HG03354 (cell line): ENCODE results near the gene TNNT2.

Experiments used
- ATAC-seq: cut with Tn5 transposase; IDR thresholded peaks from one replicate; pipeline ENCODE4 v1.9.1; 2021; ENCODE audit warnings: mild to moderate bottlenecking; ENCODE audit not compliant: unreplicated experiment, poor library complexity, severe bottlenecking

Gene TNNT2

DNA sequence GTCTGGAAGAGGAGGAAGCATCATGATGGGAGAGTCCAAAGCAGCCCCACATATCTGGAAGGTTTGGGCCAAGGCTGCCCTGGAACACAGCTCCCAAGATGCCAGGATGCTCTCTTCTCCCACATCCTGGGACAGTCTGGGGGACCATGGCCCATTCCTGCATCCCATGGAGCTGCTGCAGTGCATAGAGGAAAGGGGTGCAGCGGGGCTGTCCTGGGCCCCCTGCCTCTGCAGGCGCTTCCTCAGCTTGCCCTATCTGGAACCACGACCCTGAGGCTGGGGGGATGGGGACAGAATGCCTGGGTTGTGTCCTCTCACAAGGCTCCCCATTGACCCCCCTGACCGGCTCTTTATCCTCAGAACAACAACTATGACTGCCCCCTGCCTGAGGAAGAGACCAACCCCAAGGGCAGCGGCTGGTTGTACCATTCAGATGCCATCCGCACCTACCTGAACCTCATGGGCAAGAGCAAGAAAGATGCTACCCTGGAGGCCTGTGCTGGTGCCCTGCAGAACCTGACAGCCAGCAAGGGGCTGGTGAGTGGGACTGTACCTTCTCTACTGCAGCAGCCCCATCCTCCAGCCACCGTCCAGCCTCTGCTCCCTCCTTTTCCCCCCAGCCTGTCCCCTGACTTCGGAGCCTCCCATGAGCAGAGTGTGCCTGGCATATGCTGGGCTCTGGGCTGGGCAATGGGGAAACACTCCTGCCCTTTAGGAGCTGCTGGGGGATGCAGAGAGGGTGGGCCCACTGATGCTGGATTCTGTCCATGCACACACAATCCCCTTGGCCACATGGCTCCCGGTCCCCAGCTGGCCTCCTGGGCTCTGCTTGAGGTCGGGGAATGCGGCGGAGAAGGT lies 54.6 kb downstream of the TNNT2 start:
- ATAC-seq: no peak

DNA sequence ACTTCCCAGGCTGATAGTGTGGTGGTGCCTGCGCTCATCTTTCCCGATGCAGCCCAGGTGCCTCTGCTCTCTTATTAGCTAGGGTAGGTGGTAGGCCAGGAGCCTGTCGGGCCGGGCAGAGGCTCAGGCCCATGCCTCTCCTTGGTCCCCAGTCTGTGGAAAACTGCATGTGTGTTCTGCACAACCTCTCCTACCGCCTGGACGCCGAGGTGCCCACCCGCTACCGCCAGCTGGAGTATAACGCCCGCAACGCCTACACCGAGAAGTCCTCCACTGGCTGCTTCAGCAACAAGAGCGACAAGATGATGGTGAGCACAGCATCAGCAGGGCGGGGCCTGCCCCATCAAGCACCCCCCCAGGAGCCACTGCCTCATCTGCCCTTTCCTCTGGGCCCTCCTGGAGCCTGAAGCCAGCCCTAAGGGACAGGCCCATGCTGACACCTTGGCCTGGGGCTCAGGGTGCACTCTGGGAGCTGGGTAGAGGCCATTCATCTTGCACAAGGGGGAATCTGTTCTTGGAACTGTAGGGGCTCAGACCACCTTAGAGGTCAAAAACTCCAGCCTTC lies 55.6 kb downstream of the TNNT2 start:
- ATAC-seq: no peak

DNA sequence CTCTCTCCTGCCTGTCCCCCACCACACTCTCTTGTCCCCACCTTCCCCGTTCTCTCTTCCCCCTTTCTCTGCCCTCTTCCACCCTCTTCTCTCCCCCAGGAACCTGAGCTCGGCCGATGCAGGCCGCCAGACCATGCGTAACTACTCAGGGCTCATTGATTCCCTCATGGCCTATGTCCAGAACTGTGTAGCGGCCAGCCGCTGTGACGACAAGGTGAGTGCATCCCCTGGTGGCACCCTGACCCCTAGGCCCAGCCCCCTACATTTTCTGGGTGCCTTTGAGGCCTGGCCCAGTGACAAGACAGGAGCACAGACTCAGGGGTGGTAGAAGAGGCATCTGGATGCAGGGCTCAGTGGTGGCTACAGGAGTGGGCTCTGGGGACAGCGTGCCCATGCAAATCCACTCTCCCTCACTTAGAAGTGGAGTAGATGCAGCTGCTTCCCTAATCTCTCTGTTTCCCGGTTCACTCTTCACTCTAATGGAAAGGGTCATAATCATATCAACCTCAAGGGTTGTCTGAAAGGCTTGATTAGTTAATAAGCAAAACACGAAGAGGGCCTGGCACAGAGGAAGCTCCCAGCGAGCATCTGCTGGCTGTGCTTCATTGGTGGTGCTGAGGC lies 57.2 kb downstream of the TNNT2 start:
- no peak for ATAC-seq

DNA sequence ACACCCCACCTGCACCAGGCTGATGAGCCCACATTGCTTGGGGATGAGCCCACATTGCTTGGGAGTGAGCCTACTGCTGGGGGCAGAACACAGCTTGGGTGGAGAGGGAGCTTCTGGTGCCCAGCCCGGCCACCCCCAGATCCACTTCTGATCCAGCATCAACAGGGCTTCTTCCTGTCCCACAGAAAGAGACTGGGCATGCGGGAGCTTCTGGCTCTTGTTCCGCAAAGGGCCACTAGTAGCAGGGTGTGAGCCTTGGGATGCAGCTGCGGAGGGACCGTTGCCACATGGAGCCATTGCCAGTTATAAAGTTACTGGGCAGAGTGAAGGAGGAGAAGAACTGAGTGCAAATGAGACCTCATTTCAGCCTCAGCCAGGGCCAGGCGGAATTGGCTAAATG lies 57.8 kb downstream of the TNNT2 start:
- no peak for ATAC-seq

DNA sequence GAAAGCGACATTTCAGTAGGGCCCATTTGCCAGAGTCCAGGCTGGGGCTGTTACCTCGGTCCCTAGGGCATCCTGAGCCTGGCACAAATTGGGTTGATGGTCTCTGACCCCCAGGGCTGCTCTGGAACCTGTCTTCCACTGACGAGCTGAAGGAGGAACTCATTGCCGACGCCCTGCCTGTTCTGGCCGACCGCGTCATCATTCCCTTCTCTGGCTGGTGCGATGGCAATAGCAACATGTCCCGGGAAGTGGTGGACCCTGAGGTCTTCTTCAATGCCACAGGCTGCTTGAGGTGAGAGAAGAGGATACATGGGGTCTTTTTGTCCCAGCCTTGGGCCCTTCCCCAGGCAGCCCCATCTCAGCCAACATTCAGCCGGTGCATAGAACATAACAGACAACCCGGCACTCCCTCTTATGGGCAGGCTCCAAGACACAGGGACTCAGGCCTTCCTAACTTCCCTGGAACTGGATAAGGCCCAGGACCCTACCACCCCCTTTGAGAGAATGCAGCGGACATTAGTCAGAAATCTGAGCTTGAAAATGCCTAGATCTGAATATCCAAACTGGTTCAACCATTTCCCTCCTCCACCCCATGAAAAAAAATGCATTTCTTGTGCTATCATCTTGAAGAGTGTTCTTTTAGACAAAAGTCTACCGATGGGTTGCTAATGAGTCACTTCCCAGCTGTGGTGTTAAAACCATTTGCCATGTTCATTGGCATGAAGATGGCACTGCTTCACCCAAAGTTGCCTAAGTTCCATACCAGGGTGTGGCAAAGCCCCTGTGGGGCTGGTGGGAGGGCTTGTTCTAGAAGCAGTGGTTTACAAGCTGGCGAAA lies 58.8 kb downstream of the TNNT2 start:
- no peak for ATAC-seq

DNA sequence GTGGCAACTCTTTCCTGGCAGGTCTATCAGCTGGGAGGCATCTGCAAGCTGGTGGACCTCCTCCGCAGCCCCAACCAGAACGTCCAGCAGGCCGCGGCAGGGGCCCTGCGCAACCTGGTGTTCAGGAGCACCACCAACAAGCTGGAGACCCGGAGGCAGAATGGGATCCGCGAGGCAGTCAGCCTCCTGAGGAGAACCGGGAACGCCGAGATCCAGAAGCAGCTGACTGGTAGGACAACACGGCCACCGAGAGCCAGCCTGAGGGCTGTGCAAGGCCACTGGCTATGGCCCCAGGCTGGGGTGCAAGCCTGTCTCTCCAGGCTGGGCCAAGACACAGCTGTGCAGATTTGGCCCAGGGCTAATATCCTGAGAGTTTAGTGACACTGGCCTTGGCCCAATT lies 59.9 kb downstream of the TNNT2 start:
- ATAC-seq: no peak

DNA sequence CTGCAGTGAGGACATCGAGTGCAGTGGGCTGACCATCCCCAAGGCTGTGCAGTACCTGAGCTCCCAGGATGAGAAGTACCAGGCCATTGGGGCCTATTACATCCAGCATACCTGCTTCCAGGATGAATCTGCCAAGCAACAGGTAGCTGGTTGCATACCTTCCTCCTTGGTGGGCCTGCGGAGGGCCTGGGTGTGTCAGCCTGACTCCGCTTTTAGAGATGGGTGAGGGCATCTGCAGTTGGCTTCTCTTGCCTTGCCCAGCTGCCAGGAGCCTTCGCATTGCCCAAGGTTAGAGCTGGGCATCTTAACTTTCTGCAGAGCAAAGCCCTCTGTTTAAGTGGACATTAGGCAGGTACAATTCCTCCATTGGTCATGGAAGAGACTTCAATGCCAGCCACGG lies 60.9 kb downstream of the TNNT2 start:
- no peak for ATAC-seq

DNA sequence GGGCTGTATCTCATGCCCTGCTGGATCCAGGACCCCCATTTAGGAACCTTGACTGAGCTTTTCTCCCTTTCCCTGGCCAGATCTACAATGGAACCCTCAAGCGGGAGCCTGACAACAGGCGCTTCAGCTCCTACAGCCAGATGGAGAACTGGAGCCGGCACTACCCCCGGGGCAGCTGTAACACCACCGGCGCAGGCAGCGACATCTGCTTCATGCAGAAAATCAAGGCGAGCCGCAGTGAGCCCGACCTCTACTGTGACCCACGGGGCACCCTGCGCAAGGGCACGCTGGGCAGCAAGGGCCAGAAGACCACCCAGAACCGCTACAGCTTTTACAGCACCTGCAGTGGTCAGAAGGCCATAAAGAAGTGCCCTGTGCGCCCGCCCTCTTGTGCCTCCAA lies 64.4 kb downstream of the TNNT2 start:
- no peak for ATAC-seq

DNA sequence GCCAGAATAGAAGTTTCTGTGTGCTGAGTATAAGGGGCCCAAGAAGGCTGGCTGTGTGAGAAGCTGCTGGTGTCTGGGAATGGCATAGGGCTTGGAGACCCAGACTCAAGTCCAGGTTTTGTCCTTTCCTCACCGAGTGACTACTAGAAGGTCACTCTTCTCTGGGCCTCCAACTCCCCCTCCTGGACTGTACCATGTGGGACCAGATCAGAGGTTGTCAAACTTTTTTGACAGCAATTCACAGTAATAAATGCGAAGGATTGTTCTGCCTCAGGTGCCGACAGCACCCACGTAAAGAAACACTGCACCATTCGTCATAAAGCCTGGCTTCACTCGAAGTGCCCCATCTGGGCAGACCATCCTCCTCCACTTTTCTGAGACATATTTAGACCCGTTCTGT lies 65.2 kb downstream of the TNNT2 start:
- no peak for ATAC-seq

DNA sequence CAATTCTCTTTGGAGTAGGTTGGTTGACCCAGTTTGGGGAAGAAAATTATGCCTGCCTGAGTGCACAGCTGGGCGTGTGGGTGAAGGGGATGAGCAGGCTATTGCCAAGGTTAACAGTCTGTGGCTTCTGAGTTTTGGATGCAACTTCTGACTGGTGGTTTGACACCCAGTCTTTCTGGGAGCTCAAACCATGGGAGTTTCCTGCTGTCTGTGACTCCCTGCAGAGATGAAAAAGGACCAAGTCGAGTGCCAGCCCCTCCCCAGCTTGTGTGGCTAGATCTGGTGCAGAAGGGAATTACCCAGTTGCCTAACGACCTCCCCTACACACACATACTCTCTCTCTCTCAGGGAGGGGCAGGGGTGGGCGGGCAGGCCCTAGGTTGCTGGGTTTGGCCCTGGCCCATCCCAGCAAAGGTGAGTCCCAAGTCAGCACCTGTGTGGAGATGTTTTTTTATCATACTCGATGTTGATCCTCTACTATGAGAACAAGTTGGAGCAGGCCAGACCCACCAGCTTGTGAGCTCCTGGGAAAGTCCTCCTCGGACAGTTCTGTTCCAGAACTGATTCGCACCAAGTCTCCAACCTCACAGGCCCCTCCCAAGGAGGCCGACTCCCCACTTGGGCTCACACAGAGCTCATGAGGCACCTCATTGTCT lies 66.0 kb downstream of the TNNT2 start:
- no peak for ATAC-seq

DNA sequence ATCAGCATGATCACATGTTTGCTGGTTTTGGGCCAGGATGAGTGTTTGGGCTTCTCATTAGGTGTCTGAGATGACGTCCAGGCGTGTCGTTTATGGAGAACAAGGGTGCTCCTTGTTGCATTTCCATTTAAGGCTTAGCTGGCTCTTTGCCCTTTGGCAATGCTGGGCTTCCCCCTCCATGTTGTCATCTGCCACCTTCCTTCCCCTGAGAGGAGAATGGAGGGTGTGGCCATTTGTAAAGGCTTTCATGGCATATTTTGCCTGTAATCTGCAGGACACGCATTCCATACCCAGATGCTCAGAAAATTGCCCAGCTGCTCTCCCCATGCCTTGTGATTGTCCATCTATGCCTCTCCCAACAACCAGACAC lies 66.5 kb downstream of the TNNT2 start:
- ATAC-seq: no peak

DNA sequence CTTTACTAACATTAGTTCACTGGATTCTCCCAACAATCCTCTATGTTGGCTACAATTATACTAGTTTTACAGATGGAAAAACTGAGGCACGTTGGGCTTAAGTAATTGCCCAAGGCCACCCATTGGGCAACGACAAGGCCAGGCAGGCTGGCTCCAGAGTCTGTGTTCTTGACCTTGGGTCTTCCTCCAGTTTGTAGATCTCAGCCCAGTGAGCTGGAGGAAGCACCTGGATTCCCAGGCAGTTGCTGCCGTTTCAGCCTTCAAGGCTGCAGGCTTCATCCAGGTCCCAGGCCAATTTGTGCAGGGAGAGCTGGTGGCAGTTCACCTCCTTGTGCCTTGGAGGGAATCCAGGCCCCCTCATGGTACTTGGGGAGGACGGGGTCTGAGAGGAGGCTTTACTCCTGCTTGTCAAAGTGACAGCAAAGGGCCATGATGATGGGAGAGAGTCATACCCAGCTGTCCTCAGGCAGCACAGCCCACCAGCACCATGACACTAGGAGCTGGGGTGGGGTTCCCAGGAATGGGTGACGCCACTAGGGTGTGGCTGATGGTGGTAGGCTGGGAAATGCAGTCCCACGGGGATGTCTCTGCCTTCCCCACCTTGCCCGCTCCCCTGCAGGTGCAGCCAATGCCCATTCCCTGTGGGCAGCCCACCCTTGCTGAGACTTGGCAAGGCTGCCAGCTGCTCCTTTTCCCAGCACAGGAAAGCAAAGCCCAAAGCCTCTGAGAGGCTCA lies 67.1 kb downstream of the TNNT2 start:
- ATAC-seq: no peak

DNA sequence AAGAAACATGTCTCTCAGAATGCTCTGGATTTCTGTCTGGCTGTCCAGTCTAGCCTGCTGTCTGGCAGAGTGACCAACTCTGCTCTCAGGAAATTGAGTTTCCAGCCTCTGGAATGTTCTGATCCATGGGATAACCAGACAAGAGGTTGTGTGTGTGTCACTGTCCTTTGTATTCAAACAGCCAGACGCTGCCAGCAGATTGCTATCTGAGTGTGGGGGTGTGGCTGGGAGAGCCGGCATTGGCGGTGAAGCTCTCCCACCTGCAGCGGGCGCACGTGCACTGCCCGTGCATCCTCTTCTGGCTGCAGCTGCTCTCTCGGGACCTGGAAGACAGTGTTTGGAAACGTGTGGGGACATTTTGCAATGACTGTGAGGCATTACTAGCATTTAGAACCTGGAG lies 68.1 kb downstream of the TNNT2 start:
- ATAC-seq: no peak
